GM10847 (cell line): Measurements from ENCODE around the gene RFX1.

Source experiments
- POLR2A ChIP-seq: IDR thresholded peaks from 2 replicates; pipeline ENCODE4 v1.6.1; 2011; ENCODE audit not compliant: insufficient read length; ENCODE audit errors: extremely low read depth

Gene RFX1

DNA sequence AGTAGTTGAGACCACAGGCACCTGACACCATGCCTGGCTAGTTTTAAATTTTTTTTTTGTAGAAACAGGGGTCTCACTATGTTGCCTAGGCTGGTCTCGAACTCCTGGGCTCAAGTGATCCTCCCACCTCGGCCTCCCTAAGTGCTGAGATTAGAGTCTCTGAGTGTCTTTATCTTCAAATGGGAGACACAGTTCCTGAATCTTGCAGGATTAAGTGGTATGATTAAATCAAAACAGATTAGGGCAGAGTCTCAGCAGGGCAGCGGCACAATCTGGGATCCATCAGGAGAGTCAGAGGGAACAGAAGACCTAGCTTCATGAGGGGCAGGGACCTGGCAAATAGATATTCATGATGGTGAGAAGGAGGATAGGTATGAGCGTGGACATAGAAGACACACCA is 22.8 kb upstream of the RFX1 start:
- no peak for TF ChIP-seq POLR2A

DNA sequence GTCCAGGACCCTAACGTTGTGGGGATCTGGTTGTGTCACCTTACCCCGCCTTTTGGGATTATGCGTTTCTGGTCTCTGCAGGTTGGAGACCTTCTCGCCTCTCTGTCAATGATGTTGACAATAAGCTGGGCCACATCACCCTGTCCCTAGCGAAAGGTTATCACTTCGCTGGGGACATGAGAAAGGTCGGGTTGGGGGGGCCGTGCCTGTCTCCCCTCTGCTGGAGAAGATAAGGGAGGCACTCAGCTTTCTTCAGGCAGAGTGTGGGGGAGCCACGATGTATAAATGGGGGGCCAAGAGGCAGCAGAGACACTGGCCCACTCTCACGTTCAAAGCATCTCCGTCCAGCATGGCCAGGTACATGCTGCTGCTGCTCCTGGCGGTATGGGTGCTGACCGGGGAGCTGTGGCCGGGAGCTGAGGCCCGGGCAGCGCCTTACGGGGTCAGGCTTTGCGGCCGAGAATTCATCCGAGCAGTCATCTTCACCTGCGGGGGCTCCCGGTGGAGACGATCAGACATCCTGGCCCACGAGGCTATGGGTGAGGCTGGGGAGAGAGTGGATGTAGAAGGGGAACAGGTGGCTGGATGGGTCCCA is 21.8 kb upstream of the RFX1 start, which contains the start of gene RLN3:
TSS of gene RLN3 (plus strand) at position 293 of the 595 bp plus-strand sequence. CDS start at position 350, 57 bp downstream.
- TF ChIP-seq POLR2A, result no peak

DNA sequence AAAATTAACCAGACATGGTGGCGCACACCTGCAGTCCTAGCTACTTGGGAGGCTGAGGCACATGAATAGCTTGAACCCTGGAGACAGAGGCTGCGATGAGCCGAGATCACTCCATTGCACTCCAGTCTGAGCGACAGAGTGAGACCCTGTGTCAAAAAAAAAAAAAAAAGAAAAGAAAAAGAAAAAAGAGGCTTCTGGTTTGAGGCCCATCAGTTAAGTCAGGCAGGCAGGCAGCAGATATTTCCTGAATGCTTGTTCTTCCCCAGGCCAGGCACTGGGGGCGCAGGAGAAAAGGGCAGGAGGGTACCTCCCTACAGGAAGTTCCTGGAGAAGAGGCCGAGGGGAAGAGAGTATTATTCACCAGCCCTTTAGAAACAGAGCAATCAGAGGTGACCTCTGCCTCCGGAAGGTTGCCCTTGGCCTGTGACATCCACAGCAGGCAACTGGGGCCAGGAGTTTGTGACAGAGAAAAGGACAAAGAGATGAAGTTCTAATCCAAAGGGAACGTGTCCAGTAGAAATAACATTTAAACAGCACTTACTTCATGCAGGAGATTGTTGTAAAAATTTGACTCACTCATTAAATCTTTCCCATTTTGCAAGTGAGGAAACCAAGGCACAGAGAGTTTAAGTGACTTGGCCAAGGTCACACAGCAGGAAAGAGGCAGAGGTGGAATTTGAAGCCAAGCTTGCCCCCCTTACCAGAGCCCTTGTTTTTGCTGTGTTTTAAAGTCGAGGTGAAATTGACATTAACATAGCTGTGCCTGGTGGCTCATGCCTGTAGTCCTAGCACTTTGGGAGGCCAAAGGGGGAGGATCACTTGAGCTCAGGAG is 17.5 kb upstream of the RFX1 start:
- no peak for TF ChIP-seq POLR2A

DNA sequence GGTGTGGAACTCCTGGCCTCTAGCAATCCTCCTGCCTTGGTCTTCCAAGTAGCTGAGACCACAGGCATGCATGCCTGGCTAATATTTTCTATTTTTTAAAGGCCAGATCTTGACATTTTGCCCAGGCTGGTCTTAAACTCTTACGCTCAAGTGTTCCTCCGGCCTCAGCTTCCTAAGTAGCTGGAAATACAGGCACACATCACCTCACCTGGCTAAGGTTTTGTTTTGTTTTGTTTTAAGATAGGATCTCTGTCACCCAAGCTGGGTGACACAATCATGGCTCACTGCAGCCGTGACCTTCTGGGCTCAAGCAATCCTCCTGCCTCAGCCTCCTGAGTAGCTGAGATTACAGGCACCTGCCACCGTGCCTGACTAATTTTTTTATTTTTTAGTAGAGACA is 16.3 kb upstream of the RFX1 start:
- TF ChIP-seq POLR2A, result no peak

DNA sequence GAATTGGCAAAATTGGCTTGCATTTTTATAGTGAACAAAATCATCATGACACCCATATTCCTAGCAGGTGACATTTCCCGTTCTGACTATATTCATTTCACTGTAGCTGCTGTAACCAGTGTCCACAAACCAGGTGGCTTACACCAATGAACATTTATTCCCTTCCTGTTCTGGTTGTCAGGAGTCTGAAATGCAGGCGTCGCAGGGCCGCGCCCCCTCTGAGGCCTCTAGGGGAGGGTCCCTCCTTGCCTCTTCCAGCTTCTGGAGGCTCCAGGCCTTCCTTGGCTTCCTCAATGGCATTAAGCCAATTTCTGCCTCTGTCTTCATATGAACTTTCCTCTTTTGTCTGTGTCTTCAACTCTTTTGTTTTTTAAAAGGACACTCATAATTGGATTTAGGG is 15.4 kb upstream of the RFX1 start:
- TF ChIP-seq POLR2A, result no peak

DNA sequence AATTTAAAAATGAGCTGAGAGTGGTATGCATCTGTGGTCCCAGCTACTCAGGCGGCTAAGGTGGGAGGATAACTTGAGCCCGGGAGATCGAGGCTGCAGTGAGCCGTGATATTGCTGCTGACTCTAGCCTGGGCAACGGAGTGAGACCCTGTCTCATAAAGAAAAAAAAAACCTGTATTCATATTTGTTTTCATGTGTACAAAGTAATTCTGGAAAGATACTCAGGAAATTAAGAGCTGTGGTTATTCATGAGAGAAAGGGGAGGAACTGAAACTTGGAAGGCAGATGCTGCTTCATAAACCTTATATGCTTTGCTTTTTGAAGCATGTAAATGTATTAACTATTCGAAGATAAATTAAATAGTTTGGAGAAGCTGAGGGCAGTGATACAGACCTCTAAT is 13.0 kb upstream of the RFX1 start:
- TF ChIP-seq POLR2A, result no peak

DNA sequence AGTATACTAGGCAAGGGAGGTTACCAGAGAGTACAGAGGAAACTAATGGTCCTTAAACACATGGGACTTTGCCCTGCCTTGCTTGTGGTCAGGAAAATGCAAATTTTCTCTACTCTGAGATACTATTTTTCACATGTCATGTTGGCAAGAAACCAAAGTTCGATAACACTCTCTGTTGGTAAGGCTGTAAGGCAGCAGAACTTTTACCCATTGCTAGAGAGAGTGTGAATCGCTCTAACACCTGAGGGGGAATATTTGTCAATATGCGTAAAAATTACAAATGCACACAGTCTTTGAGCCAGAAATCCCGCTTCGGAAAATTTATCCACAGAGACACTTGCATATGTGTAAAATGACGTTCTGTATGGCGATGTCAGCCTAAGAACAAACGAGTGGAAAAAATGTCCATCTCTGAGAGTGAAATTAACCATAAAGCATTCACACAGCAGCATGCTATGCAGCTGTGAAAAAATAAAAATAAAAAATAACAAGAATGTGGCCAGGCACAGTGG is 9.5 kb upstream of the RFX1 start:
- no peak for TF ChIP-seq POLR2A

DNA sequence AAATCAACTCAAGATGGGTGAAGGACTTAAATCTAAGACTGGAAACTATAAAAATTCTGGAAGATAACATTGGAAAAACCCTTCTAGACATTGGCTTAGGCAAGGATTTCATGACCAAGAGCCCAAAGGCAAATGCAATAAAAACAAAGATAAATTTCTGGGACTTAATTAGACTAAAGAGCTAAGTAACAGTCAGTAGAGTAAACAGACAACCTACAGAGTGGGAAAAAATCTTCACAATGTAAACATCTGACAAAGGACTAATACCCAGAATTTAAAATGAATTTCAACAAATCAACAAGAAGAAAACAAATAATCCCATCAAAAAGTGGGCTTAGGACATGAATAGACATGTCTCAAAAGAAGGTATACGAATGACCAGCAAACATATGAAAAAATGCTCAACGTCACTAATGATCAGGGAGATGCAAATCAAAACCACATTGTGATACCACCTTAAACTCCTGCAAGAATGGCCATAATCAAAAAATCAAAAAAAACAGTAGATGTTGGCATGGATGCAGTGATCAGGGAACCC is 6.3 kb upstream of the RFX1 start:
- TF ChIP-seq POLR2A, result no peak

DNA sequence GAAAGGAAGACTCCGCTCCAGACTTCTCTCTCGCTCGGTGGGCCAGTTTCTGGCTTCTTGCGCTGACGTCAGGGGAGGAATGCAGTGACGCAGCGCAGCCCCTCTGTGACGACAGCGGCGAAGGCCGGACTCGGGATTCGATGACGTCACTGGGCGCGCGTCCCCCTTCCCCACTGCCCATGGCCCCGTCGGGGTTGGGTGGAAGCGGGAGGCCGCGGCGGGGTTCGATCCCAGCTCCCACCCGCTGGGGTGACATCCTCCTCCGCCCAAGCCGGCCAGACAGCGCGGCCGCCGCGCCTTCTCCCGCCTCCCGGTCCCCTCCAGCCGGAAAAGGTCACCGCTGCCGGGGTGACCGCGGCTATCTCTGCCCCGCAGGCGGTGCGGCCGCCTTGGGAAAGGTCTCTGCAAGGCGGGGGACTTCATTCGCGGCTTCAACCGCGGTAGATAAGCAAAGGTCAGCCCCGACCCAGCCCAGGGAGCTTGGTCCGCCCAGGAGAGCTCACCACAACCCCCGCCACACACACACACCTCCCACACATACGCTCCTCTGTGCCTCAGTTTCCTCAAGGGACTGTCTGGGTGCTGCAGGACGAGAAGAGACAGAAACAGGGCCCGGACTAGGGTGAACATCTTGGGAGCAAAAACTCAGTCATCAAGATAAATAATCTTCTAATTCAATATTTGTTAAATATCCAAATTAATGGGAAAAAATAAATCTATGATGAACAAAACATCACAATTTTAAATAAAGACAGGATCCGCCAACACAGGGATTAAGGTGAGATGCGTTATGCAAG is 844 bp upstream of the RFX1 start:
- peak; percentile 34 for TF ChIP-seq POLR2A

DNA sequence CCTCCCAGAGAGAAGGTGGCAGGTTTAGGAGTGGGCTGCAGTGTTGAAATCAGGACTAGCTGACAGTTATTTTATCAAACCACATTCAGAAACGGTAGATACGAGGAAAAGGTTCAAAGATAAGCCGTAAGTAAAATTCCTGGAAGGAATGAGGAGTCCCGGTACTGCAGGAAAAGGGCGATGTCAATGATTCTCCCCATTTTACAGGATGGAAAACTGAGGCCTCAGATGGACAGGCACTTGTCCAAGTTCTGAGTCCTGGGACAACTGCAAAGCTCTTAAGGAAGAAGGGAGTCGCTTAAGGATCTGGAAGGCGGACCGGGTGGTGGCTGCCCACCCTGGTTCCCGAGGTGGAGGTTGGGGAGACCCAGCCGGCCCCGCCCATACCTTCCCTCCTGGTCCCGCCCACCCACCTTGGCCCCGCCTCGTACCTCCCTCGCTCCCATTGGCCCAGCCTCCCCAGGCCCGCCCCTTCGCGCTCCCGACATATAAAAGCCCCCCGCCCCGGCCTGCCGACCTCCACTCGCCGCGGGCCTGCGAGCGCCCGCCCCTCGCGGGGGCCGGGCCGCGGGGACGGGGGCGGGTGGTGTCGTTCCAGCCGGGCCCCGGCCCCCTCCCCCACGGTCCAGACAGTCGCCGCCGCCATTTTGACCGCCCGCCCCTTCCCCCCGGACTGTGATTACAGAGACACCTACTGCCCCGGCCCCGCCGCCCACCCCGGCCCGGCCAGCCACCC is 603 bp downstream of the RFX1 start:
- peak; percentile 55 for TF ChIP-seq POLR2A

DNA sequence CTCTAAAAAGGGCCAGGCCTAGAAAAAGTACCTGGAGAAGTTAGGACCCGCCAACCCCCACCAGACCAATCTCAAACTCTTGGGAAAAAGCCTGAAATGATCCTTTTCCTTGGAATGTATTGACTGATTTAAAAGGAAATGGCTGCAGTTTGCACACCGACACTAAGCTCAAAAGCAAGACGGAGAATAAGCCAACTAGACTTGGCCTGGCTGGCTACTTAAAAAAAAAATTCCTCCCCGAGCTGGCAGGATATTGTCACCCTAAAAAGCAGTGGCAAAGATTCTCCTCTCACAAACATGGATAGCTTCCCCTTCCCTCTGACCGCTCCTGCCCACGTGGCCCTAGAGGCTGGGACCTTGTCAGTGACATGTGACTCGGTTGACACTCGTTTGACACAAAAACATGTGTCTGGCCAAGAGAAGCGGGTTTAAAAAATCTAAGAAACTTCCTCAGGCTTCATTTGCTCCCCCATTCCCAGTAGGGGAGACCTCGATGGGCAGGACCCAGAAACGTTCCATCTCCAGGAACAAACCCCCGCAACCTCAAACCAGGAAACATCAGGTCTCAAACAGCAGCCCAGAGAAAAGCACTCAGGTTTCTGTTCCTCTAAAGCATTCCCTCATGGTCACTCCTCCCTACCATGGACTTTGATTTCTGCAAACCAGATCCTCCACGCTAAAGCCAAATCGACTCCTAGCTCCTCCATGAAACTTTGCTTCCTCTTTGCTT is 1.3 kb downstream of the RFX1 start:
- no peak for TF ChIP-seq POLR2A

DNA sequence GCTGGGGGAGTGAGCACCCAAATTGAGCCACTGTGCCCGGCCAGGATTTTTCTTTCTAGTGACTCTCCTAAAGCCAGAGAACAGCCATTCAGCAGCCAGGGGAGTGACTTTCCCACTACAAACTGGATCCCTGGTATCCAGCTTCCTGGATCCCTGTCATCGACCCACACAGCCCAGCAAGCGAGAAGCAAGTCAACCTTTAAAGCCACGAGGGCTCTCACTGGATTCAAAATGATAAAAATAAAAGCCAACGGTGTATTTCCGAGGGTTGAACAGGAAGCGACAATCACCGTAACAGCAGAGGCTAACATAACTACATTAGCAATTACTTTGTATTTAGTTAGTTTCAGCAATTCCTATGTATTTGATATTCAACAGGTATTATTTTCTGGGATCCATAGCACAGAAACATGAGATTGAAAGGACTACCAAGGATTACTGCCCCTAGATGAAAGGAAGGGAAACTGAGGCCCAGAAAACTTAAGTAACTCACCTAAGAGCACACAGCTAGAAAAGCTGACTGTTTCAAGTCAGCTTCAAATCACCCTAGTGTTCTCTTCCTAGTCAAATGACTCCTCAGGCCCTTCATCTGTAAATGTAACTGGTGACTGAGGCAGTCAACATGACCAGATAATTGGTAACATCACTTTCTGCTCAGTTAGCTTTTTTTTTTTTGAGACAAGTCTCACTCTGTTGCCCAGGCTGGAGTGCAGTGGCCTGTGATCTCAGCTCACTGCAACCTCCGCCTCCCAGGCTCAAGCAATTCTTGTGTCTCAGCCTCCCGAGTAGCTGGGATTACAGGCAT is 2.7 kb downstream of the RFX1 start:
- TF ChIP-seq POLR2A, result no peak

DNA sequence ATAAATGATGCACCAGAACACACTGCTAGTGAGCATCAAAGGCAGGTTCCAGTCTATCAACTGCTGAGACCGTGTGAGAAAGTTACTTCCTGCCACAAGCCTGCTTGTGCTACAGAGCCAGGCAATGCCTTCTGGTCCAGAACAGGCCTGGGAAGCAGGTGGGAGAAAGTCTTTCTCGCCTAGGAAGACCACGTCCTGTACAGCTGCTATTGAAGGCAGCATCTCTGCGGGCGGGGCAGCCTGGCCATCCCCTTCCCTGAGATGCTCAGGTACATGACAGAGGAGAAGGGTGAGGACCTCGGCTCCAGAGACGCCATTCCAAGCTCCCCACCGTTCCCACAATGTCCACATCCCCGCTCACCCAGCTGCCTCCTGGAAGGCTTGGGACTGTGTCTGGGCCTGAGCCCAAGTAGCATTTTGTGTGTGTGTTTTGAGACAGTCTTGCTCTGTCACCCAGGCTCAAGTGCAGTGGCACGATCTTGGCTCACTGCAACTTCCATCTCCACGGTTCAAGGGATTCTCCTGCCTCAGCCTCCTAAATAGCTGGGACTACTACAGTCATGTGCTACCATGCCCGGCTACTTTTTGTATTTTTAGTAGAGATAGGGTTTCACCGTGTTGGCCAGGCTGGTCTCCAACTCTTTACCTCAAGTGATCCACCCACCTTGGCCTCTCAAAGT is 3.4 kb downstream of the RFX1 start:
- TF ChIP-seq POLR2A, result no peak
